ENCODE measurements around the gene AVPR1A.
"Not testable (repeated sequence)": the region's sequence is repeated elsewhere in the genome, so short reads cannot be mapped to it uniquely, and the experiment has no call there.

Gene AVPR1A

GRCh38 chr12:63150713-63151622, at the start of gene AVPR1A:
Gene AVPR1A (minus strand): TSS chr12:63151201. CDS start chr12:63150836, 365 bp downstream.
- peak; percentile 22 for DNase-seq

GRCh38 chr12:63196168-63196567, 45.2 kb upstream of the AVPR1A start:
- DNase-seq, result no peak

- no peak for DNase-seq
These were observed 28.2 kb upstream of the AVPR1A start for GRCh38 chr12:63179224-63179623.

GRCh38 chr12:63170321-63170720, 19.3 kb upstream of the AVPR1A start:
- no peak for DNase-seq

- DNase-seq, result not testable (repeated sequence)
These were observed 16.7 kb upstream of the AVPR1A start for GRCh38 chr12:63167741-63168140.

- DNase-seq, result no peak
These were observed 13.9 kb upstream of the AVPR1A start for GRCh38 chr12:63164911-63165310.

- no peak for DNase-seq
These were observed 12.5 kb upstream of the AVPR1A start for GRCh38 chr12:63163541-63163940.

GRCh38 chr12:63155375-63155774, 4.4 kb upstream of the AVPR1A start:
- no peak for DNase-seq

GRCh38 chr12:63154560-63154959, 3.6 kb upstream of the AVPR1A start:
- no peak for DNase-seq

GRCh38 chr12:63152321-63152700, 1.3 kb upstream of the AVPR1A start:
- no peak for DNase-seq

- DNase-seq, result peak; percentile 35
These were observed 771 bp upstream of the AVPR1A start for GRCh38 chr12:63151623-63152320.

GRCh38 chr12:63149909-63150712, 890 bp downstream of the AVPR1A start:
- DNase-seq, result no peak

GRCh38 chr12:63144556-63144955, 6.4 kb downstream of the AVPR1A start:
- no peak for DNase-seq

- DNase-seq, result no peak
These were observed 12.5 kb downstream of the AVPR1A start for GRCh38 chr12:63138488-63138887.

GRCh38 chr12:63133981-63134380, 17.0 kb downstream of the AVPR1A start:
- DNase-seq, result no peak

- no peak for DNase-seq
These were observed 18.8 kb downstream of the AVPR1A start for GRCh38 chr12:63132201-63132600.

- DNase-seq, result no peak
These were observed 21.1 kb downstream of the AVPR1A start for GRCh38 chr12:63129927-63130326.

GRCh38 chr12:63124778-63125177, 26.2 kb downstream of the AVPR1A start:
- DNase-seq, result no peak

- no peak for DNase-seq
These were observed 47.4 kb downstream of the AVPR1A start for GRCh38 chr12:63103494-63104131.

- no peak for DNase-seq
These were observed 49.1 kb downstream of the AVPR1A start for GRCh38 chr12:63101920-63102319.

- DNase-seq, result no peak
These were observed 52.1 kb downstream of the AVPR1A start for GRCh38 chr12:63098851-63099250.

- DNase-seq, result no peak
These were observed 55.5 kb downstream of the AVPR1A start for GRCh38 chr12:63095369-63095980.
